ENCODE measurements around the gene DMD.

DNA sequence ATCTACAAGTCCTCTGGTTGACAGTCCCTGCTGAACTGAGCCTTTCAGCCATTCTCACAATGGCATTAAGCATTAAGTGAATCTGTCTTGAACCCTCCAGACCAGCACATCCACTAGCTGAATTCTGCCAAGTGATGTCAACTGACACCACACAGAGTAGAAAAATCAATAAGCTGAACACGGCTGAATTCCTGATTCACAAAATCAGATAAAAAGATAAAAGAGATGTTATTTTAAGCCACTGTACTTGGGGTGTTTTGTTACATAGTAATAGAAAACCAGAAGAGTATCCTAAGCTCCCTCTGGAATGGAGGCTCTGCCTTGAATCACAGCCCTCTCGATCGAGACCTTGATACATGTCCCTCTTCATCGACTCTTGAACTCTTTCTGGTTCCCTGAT is 336.5 kb downstream of the DMD start:
- TF ChIP-seq, protein P1, sequence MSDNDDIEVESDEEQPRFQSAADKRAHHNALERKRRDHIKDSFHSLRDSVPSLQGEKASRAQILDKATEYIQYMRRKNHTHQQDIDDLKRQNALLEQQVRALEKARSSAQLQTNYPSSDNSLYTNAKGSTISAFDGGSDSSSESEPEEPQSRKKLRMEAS (IDR thresholded peaks at IDR 0.05; ENCODE audit: low read depth, low read length) = no peak
- TF ChIP-seq, protein P2, sequence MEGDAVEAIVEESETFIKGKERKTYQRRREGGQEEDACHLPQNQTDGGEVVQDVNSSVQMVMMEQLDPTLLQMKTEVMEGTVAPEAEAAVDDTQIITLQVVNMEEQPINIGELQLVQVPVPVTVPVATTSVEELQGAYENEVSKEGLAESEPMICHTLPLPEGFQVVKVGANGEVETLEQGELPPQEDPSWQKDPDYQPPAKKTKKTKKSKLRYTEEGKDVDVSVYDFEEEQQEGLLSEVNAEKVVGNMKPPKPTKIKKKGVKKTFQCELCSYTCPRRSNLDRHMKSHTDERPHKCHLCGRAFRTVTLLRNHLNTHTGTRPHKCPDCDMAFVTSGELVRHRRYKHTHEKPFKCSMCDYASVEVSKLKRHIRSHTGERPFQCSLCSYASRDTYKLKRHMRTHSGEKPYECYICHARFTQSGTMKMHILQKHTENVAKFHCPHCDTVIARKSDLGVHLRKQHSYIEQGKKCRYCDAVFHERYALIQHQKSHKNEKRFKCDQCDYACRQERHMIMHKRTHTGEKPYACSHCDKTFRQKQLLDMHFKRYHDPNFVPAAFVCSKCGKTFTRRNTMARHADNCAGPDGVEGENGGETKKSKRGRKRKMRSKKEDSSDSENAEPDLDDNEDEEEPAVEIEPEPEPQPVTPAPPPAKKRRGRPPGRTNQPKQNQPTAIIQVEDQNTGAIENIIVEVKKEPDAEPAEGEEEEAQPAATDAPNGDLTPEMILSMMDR (IDR thresholded peaks at IDR 0.05; ENCODE audit: low read depth, low read length) = no peak
- no peak for TF ChIP-seq POLR2A (IDR thresholded peaks at IDR 0.05; ENCODE audit: extremely low read depth, insufficient read length)

Measured in NB4 (cell line).